ENCODE results near the gene CSH1. TPM values are rescaled to one million over a fixed set of nuclear protein-coding genes. Genes with fewer than 3 reads are reported as not detected.
"Not testable (repeated sequence)": the region's sequence is repeated elsewhere in the genome, so short reads cannot be mapped to it uniquely, and the experiment has no call there.

The CSH1 gene
- total RNA-seq, 2 donors from 2014 or later = not detected

DNA sequence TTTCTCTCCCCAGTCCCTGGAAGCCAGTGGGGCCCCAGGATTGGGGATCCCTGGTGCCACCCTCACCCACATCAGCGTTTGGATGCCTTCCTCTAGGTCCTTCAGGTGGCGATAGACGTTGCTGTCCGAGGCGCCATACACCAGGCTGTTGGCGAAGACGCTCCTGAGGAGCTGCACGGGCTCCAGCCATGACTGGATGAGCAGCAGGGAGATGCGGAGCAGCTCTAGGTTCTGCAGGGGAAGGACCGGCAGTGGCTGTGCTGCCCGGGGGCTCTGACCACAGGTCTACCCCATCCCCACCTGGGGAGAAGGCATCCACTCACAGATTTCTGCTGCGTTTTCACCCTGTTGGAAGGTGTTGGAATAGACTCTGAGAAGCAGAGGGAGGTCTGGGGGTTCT, 15.7 kb downstream of the CSH1 start:
- ATAC-seq (no peak), DNase-seq (no peak)
- no peak overlapping the region for H3K4me3 ChIP-seq
- H3K27me3 ChIP-seq = no peaks in the 10 kb centered on the region
- no peak for TF ChIP-seq POLR2A (IDR thresholded peaks at IDR 0.05)
- TF ChIP-seq, protein P1, sequence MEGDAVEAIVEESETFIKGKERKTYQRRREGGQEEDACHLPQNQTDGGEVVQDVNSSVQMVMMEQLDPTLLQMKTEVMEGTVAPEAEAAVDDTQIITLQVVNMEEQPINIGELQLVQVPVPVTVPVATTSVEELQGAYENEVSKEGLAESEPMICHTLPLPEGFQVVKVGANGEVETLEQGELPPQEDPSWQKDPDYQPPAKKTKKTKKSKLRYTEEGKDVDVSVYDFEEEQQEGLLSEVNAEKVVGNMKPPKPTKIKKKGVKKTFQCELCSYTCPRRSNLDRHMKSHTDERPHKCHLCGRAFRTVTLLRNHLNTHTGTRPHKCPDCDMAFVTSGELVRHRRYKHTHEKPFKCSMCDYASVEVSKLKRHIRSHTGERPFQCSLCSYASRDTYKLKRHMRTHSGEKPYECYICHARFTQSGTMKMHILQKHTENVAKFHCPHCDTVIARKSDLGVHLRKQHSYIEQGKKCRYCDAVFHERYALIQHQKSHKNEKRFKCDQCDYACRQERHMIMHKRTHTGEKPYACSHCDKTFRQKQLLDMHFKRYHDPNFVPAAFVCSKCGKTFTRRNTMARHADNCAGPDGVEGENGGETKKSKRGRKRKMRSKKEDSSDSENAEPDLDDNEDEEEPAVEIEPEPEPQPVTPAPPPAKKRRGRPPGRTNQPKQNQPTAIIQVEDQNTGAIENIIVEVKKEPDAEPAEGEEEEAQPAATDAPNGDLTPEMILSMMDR (IDR thresholded peaks at IDR 0.05) = no peak
- no peaks in the 10 kb centered on the region for H3K9me3 ChIP-seq
- intact Hi-C loops (cut with DNase I) = no loop called here
- 80 to 81% methylated on average over 6 to 8 of the region's 12 CpGs for WGBS, 2 donors
- H3K27ac ChIP-seq = no peak overlapping the region
- no peaks in the 10 kb centered on the region for H3K4me1 ChIP-seq
- no peaks in the 10 kb centered on the region for H3K36me3 ChIP-seq (replicated peaks in 1 of 2; ENCODE audit: insufficient read depth in 1 of 2, low read depth in 2 of 2)

DNA sequence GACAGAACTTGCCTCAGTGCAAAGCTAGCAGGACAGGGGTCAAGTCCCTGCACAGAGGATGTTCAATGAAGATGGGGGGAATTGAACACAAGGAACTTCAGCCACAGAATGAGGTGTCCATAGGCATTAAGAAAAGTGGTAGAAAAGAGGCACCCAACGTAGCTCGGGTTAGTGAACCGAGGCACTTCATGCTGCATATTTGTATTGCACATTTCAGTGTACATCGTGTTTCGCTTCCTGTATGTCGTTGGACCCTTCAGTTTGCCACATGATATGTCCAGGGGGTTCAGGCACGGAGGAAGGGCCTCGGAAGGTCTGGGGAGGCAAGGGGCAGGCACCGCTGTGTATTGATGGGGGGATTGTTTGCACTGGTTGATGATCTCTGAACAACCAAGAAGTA, 18.0 kb downstream of the CSH1 start:
- H3K9me3 ChIP-seq; DNase-seq; H3K4me3 ChIP-seq; H3K4me1 ChIP-seq; intact Hi-C loops (cut with DNase I); ATAC-seq; H3K27ac ChIP-seq; H3K27me3 ChIP-seq; H3K36me3 ChIP-seq (replicated peaks in 1 of 2; ENCODE audit: insufficient read depth in 1 of 2, low read depth in 2 of 2): not testable (repeated sequence)
- WGBS, 2 donors = 69 to 79% methylated on average over 9 of the region's 9 CpGs

DNA sequence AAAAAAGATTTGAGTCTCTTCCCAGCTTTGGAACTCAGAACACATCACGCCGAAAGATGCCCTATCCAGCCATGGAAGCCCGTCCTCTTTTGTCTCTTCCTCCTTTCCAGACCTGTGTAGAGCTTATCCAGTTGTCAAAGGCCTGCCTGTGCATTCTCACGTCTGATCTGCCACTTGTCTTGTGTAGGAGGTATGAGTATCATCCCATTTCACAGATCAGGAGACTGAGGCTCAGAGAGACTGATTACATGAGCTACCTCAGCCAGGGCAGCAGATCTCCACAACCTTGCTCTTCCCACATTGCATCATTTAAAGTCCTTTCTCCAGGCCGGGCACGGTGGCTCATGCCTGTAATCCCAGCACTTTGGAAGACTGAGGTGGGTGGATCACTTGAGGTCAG, 21.7 kb downstream of the CSH1 start:
- H3K27ac ChIP-seq; ATAC-seq; H3K4me1 ChIP-seq; H3K36me3 ChIP-seq (replicated peaks in 1 of 2; ENCODE audit: insufficient read depth in 1 of 2, low read depth in 2 of 2); H3K9me3 ChIP-seq; DNase-seq; H3K4me3 ChIP-seq; H3K27me3 ChIP-seq; intact Hi-C loops (cut with DNase I): not testable (repeated sequence)
- WGBS, 2 donors = 63 to 76% methylated on average over 4 to 6 of the region's 6 CpGs

DNA sequence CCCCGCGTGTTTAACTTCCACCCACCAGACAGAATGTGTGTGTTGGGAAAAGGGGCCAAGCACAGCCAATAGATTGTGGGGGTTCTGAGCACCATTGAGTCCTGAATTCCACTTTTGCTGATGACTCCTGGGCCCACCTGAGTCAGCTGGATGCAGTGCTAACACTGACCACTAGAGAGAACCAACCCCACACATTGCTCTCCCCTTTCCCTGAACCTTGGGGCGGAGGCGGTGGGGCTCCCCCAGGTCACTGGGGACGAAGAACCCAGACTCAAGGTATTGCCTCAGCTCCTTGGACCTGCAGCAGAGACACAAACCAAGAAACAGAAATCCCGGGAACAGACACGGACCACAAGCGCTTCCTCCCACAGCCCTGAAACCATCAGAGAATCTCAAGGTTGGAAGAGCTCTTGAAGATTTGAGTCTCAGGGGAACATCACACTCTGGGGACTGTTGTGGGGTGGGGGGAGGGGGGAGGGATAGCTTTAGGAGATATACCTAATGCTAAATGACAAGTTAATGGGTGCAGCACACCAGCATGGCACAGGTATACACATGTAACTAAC, 22.2 kb downstream of the CSH1 start:
- H3K27ac ChIP-seq; intact Hi-C loops (cut with DNase I); DNase-seq; H3K36me3 ChIP-seq (replicated peaks in 1 of 2; ENCODE audit: insufficient read depth in 1 of 2, low read depth in 2 of 2); ATAC-seq; H3K4me3 ChIP-seq; H3K27me3 ChIP-seq; H3K9me3 ChIP-seq; H3K4me1 ChIP-seq: not testable (repeated sequence)
- 74 to 97% methylated on average over 3 to 5 of the region's 8 CpGs for WGBS, 2 donors

DNA sequence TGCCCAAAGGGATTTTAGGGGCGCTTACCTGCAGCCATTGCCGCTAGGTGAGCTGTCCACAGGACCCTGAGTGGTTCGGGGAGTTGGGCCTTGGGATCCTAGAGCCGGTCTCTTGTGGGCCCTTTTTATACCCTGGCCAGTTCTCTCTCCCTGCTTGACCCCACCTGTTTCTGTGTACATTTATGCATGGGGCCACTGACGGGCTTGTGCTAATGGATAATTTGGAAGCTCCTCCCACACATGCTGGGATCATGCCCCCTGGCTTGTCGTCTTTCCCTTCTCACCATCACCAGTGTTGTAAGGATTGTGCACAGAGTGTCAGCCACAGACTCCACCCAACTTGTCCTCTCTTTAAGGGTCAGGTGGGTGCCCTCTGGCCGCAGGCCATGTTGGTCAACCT, 22.8 kb downstream of the CSH1 start, which contains the start of gene CSH2:
Gene CSH2, minus strand, starts transcription at position 101 of the 400 bp plus-strand sequence. Its CDS starts 63 bp downstream, at position 38.
- H3K4me3 ChIP-seq; DNase-seq; H3K4me1 ChIP-seq; ATAC-seq; H3K9me3 ChIP-seq; H3K27ac ChIP-seq; intact Hi-C loops (cut with DNase I); H3K36me3 ChIP-seq (replicated peaks in 1 of 2; ENCODE audit: insufficient read depth in 1 of 2, low read depth in 2 of 2); H3K27me3 ChIP-seq: not testable (repeated sequence)
- WGBS, 2 donors = 73 to 82% methylated on average over 2 of the region's 7 CpGs

DNA sequence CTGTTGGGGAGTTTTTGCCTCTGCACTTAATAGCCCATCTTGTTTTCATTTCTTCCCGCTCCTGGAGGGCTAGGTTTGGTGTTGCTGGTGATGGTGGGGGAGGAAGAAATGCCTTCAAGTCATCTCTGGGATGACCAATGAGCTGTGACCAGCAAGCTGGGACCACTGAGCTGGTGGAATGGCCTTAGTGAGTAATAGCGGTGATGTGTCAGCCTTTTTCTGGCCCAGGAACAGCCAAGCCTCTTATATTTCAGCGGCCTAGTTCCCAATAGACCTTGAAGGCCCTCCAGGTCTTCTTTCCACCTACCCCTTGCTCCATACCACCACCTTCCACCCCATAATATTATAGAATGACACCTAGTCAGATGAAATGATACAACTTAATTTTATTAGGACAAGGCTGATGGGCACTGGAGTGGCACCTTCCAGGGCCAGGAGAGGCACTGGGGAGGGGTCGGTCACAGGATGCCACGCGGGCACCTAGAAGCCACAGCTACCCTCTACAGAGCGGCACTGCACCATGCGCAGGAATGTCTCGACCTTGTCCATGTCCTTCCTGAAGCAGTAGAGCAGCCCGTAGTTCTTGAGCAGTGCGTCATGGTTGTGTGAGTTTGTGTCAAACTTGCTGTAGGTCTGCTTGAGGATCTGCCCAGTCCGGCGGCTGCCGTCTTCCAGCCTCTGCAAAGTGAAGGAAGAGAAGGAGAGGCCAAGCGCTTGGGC, 24.6 kb downstream of the CSH1 start:
- intact Hi-C loops (cut with DNase I); H3K4me1 ChIP-seq; ATAC-seq; H3K36me3 ChIP-seq (replicated peaks in 1 of 2; ENCODE audit: insufficient read depth in 1 of 2, low read depth in 2 of 2); H3K4me3 ChIP-seq; H3K9me3 ChIP-seq; H3K27me3 ChIP-seq; DNase-seq; H3K27ac ChIP-seq: not testable (repeated sequence)
- 89 to 93% methylated on average over 13 to 14 of the region's 15 CpGs for WGBS, 2 donors

DNA sequence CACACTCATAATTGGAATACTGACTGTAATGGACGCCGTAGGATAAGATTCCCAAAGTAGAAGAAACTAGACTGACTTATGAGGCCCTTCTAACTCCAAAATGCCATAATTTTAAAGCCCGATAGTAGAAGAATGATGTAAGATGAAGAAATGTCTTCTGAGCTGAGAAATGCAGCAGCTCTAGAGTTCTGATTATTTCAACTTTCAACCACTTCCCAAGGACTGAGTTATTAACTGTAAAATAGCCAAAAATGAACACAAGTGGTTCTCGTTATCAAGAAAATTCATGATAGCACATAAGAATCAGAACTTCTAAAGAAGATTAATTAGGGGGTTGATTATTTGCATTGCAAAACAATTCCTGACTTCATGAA, 26.1 kb downstream of the CSH1 start:
- H3K9me3 ChIP-seq; ATAC-seq; H3K4me1 ChIP-seq; H3K36me3 ChIP-seq (replicated peaks in 1 of 2; ENCODE audit: insufficient read depth in 1 of 2, low read depth in 2 of 2); H3K27me3 ChIP-seq; intact Hi-C loops (cut with DNase I); DNase-seq; H3K4me3 ChIP-seq; H3K27ac ChIP-seq: not testable (repeated sequence)
- WGBS, 2 donors = 65 to 69% methylated on average over 4 of the region's 4 CpGs

DNA sequence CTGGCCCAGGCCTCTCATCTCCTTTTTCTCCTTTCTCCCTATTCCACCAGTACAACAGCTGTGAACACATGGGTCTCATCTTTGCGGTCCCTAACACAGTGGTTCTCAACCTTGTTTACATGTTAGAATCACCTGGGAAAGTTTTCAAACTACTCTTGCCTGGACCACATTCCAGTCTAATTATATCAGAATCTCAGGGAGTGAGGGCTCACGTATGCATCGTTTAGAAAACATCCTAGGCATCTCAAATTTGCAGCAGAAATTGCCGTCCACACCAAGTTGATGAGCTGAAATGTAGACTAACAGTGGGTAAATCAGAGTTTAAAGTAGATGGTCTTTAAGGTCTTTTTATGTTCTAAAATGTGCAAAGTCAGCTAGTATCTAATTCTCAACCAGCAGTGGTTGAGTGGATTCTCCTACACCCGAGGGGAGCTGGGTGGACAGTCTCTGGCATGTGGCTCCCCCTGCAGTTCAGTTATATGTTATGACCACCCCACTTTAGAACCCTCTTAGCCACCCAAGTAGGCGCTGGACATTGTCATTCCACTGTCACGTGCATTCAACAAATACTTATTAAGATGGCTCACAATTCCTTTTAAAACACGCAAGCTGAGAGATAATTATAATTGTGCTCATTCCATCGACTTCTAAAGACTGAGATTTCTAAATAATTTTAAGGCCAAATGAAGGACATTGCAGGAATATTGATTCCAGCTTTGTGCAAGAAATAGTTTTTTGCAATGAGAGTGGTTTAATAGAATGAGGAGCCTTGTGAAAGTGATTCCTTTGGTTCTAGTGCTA, 26.7 kb downstream of the CSH1 start:
- 47 to 48% methylated on average over 9 of the region's 9 CpGs for WGBS, 2 donors
- DNase-seq; H3K4me1 ChIP-seq; H3K36me3 ChIP-seq (replicated peaks in 1 of 2; ENCODE audit: insufficient read depth in 1 of 2, low read depth in 2 of 2); H3K27ac ChIP-seq; H3K4me3 ChIP-seq; H3K9me3 ChIP-seq; ATAC-seq; intact Hi-C loops (cut with DNase I); H3K27me3 ChIP-seq: not testable (repeated sequence)

DNA sequence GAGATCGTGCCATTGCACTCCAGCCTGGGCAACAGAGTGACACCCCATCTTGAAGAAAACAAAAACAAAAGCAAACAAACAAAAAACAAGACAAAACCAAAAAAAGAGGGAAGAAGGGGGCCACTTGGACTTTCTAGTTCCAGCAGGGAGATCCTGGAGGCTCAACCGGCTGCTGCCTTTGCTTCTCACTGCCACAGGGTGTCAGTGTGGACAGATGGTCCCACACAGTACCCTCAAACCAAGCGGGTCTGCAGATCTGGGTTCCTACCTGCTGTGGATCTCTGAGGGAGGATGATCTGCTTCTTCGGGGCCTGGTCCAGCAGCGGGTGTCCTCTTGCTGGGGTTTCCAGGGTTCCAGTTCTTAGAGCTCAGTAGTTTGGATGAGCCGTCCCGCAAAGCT, 29.7 kb downstream of the CSH1 start:
- H3K9me3 ChIP-seq; DNase-seq; H3K4me3 ChIP-seq; H3K27ac ChIP-seq; intact Hi-C loops (cut with DNase I); H3K36me3 ChIP-seq (replicated peaks in 1 of 2; ENCODE audit: insufficient read depth in 1 of 2, low read depth in 2 of 2); H3K4me1 ChIP-seq; ATAC-seq; H3K27me3 ChIP-seq: not testable (repeated sequence)
- WGBS, 2 donors = 54 to 72% methylated on average over 4 of the region's 7 CpGs

All from body of pancreas (tissue), 4 donors.